Cardiac fibroblast (primary cell): ENCODE measurements around the gene HOXB9.

ENCODE experiments used
- DNase-seq, 2 donors: peaks; one replicate each; pipeline versions ENCODE4 v3.0.0 to v3.0.0-alpha.2; 2010; ENCODE audit warnings: low read depth in 2 of 2
- H3K4me3 ChIP-seq, 2 donors: replicated peaks in 1 of 2; 1 replicate in 1 of 2; 2 replicates in 1 of 2; pipeline ENCODE4 v1.5.1; 2011; ENCODE audit warnings: low read depth in 2 of 2, low read length in 2 of 2, mild to moderate bottlenecking in 2 of 2, moderate library complexity in 1 of 2
- CTCF ChIP-seq: IDR thresholded peaks from one replicate; pipeline ENCODE4 v1.5.1; 2011; ENCODE audit warnings: low read depth, mild to moderate bottlenecking, low read length, inconsistent platforms

The HOXB9 gene

DNA sequence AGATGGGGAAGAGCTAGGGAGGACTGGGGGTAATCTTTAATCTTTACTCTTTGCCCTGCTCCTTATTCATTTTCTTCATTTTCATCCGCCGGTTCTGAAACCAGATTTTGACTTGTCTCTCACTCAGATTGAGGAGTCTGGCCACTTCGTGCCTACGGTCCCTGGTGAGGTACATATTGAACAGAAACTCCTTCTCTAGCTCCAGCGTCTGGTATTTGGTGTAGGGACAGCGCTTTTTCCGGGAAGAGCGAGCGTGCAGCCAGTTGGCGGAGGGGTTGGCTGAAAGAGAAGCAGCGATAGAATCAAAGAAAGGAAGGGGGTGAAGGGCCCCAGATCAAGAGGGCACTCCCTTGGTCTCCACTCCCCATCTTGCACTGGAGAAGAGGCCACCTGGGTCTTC, 3.3 kb downstream of the HOXB9 start:
- TF ChIP-seq CTCF = no peak
- DNase-seq = no peak
- H3K4me3 ChIP-seq = no peak overlapping the region

GRCh38 chr17:48621410-48622392, 4.5 kb downstream of the HOXB9 start:
- DNase-seq = no peak
- no peak overlapping the region for H3K4me3 ChIP-seq
- TF ChIP-seq CTCF = no peak

DNA sequence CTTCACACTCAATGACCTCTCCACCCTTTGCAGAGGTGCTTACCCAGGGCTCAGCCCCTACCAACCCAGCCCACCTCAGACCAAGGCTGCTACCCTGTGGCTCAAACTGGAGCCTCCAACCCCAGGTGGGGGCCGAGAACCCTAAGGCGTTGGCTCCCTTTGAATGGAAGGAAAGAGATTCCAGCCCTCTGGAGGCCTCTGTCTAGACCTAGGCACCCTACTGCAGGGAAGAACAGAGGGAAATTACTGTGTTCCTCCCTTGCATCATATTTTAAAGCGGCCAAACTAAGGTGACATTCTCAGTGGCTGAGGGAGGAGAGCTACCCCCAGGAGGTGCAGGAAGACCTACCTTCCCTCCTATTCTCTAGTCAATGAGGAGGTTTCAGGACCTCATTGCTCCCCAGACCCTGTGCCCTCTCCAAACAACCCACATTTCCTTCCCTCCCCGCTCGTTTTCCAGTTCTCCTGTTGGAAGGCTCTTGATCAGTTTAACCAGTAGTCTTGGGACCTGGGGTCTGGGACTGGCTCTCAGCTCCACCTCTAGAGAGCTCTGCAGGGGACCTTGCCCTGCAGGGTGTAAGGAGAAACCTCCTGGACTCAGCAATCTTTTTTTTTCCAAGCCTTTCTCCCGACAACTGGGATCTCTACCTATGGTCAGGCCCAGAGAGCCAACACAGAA, 5.6 kb downstream of the HOXB9 start:
- no peak for TF ChIP-seq CTCF
- H3K4me3 ChIP-seq = no peak overlapping the region
- DNase-seq = no peak

GRCh38 chr17:48619826-48620449, 6.2 kb downstream of the HOXB9 start:
- no peak for DNase-seq
- H3K4me3 ChIP-seq = no peak overlapping the region
- no peak for TF ChIP-seq CTCF

GRCh38 chr17:48618256-48618896, 7.8 kb downstream of the HOXB9 start:
- peak; percentile 83 to 84 for DNase-seq
- peak; percentile 97 for TF ChIP-seq CTCF
- no peak overlapping the region for H3K4me3 ChIP-seq

DNA sequence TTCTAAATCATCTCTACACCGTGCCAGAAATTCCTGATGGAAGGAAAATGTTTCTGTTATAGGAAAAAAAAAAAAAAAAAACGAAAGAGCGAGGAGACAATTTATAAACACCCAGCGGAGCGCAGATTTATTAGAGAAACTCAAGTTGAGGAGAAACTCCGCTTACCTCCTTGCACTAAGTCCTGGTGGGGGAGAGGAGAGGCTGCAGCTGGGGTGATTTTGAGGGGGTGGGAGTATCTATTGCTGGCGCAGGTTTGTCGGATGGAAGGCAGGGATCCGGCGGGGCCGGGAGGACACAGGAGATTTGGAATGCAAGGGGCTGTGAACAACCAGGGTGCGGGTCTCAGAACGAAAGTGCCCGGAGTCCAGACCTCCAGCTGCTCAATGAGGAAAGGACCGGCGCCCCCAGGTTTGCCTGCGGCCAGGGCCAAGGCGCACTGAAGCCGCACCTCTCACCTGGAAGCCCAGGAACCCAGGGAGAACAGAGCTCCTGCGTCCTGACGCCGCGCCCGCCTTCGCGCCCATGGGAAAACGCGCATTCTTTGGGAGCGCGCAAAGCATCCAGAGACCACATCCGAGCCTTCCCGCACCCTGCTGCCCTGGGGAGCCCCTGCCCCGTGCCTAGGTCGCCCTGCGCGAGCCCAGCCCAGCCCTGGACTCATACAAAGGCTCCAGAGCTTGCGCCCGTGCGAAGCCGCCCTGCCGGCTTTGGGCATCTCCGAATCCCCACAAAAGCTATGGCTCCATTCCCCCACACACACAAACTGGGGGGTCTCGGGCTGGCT, 8.5 kb downstream of the HOXB9 start:
- no peak for DNase-seq
- no peak overlapping the region for H3K4me3 ChIP-seq
- TF ChIP-seq CTCF = no peak
